ENCODE measurements around the gene COP1. TPM values are rescaled to one million over a fixed set of nuclear protein-coding genes. Genes with fewer than 3 reads are reported as not detected.

COP1 gene
- total and polyA plus RNA-seq, 2 of the 4 experiments (the other 2 are of a cell fraction): 17.8 to 35.0 TPM

DNA sequence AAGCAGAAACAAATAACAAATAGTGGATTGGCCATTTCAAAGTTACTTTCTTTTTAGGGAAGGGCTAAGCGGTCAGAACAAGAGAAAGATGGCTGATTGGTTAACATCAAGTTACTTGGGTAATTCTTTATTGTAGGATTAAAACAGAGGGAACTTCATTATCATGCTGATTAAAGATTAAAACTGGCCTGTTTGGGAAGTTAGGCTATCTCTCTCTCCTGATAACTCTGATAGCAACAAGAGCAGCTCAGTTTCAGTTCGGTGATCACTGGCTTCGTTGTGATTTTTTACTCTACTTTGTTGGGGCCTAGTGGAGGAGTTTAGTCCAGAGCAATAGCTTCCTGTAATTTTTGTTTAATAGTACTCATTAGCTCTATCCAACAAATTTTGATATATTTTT, 20.5 kb upstream of the COP1 start:
- Histone ChIP-seq H3K4me3 (ENCODE audit: insufficient read depth, low read depth, low read length) (peak overlapping the region; percentile 24; the same call in 1 of the 2 replicates), H3K4me1 (ENCODE audit: control insufficient read depth, insufficient read depth, low read length) (no peaks in the 10 kb centered on the region), H3K79me1 (ENCODE audit: low read depth in 1 of 2, low read length in 2 of 2) (no peaks in the 10 kb centered on the region), H3K4me2 (ENCODE audit: low read depth, low read length) (peak overlapping the region; percentile 58), H3K23ac (ENCODE audit: low read depth, low read length) (no peak overlapping the region), H4K91ac (ENCODE audit: insufficient read depth, low read depth, low read length) (no peak overlapping the region), H3K9ac (ENCODE audit: low read depth, low read length) (no peak overlapping the region; the same call in 1 of the 2 replicates), H4K5ac (ENCODE audit: low read depth, low read length) (no peak overlapping the region), H2BK20ac (ENCODE audit: low read depth, low read length) (no peak overlapping the region), H3K27ac (ENCODE audit: insufficient read depth, low read length) (no peak overlapping the region), H2AK5ac (ENCODE audit: low read depth, low read length) (no peak overlapping the region), H3K9me3 (ENCODE audit: control insufficient read depth, insufficient read depth, low read length) (no peaks in the 10 kb centered on the region), H3K14ac (replicated peaks; ENCODE audit: low read depth, low read length) (no peak overlapping the region), H4K20me1 (ENCODE audit: insufficient read depth, low read length) (no peaks in the 10 kb centered on the region), H4K8ac (ENCODE audit: low read depth in 2 of 2, low read length in 2 of 2) (no peak overlapping the region), H2AFZ (replicated peaks; ENCODE audit: low read length, poor library complexity) (no peak overlapping the region), H3K56ac (ENCODE audit: extremely low read depth, insufficient read depth, low read length) (no peak overlapping the region), H2AK9ac (replicated peaks; ENCODE audit: low read depth, low read length, poor library complexity) (no peak overlapping the region), H2BK15ac (ENCODE audit: low read depth, low read length) (no peak overlapping the region), H3K18ac (ENCODE audit: low read depth, low read length) (peak overlapping the region; percentile 59; the same call in 1 of the 2 replicates), H2BK5ac (ENCODE audit: low read depth, low read length, poor library complexity, severe bottlenecking) (no peak overlapping the region), H3K4ac (ENCODE audit: low read depth, low read length) (no peak overlapping the region), H3K9me1 (ENCODE audit: insufficient read depth, low read length) (no peaks in the 10 kb centered on the region), H3K36me3 (ENCODE audit: control insufficient read depth, insufficient read depth, low read length) (no peaks in the 10 kb centered on the region), H2BK120ac (ENCODE audit: low read depth, low read length) (no peak overlapping the region), H3K27me3 (ENCODE audit: control insufficient read depth, insufficient read depth, low read length) (no peaks in the 10 kb centered on the region)
- in situ Hi-C loops (cut with MboI; ENCODE audit: low sequenced_read_pairs): no loop called here
- 0 out of 2 replicates have a peak, but pooled peaks have one; percentile 21 for ATAC-seq (ENCODE audit: low read depth)
- no peak for DNase-seq
- dilution Hi-C loops (cut with HindIII; ENCODE audit: low sequenced_read_pairs, unreplicated experiment): no loop called here
- CTCF ChIA-PET: no interaction called here
- 83% methylated on average over 1 of the region's 3 CpGs; no CpG with 5 or more reads in 1 of the 2 experiments for WGBS, 2 experiments (ENCODE audit: extremely low coverage in 2 of 2, insufficient read length in 1 of 2)
- POLR2A ChIA-PET (ENCODE audit: unreplicated experiment): no interaction called here
- no TSS peak for BruUV-seq (replicated peaks)
- TF ChIP-seq RCOR1 (IDR thresholded peaks at IDR 0.05; ENCODE audit: insufficient replicate concordance, low read length) (no peak), SMC3 (IDR thresholded peaks at IDR 0.05; ENCODE audit: low read depth, low read length) (no peak), BHLHE40 (IDR thresholded peaks at IDR 0.05; ENCODE audit: low read depth, low read length) (no peak), MXI1 (IDR thresholded peaks at IDR 0.05; ENCODE audit: borderline replicate concordance, low read depth, low read length) (no peak), POLR2A (IDR thresholded peaks at IDR 0.05; ENCODE audit: low read depth, low read length) (no peak), MAZ (IDR thresholded peaks at IDR 0.05; ENCODE audit: borderline replicate concordance, low read depth, low read length) (no peak), CEBPB (IDR thresholded peaks at IDR 0.05; ENCODE audit: low read depth, low read length) (no peak), MAFK (IDR thresholded peaks at IDR 0.05; ENCODE audit: low read depth, low read length) (no peak), RFX5 (IDR thresholded peaks at IDR 0.05; ENCODE audit: low read depth, low read length) (no peak)
- intact Hi-C loops (cut with micrococcal nuclease): no loop called here

Measured in IMR-90 (cell line).